Liver (tissue), 9 donors: ENCODE data around the gene MEN1. TPM values are rescaled to one million over a fixed set of nuclear protein-coding genes. Genes with fewer than 3 reads are reported as not detected.

Experiments used
- DNase-seq: peaks from one replicate; pipeline ENCODE4 v3.0.0-alpha.2; 2017; ENCODE audit warnings: low spot score
- H3K27ac ChIP-seq, 2 donors: one replicate each; pipeline ENCODE4 v1.7.0; 2013; ENCODE audit warnings: inconsistent platforms in 2 of 2, low read length in 2 of 2, control low read depth in 1 of 2, low read depth in 1 of 2, mild to moderate bottlenecking in 1 of 2
- H3K27me3 ChIP-seq, 4 donors: one replicate each; pipeline versions ENCODE4 v1.6.1 to v1.7.0; 2013; ENCODE audit warnings: low read length in 3 of 4, inconsistent platforms in 1 of 4, mild to moderate bottlenecking in 1 of 4, moderate library complexity in 1 of 4; ENCODE audit not compliant: control insufficient read depth in 4 of 4, insufficient read depth in 4 of 4
- H3K36me3 ChIP-seq, 4 donors: one replicate each; pipeline versions ENCODE4 v1.6.1 to v1.7.0; 2013; ENCODE audit warnings: low read length in 3 of 4, mild to moderate bottlenecking in 3 of 4, low read depth in 1 of 4, moderate library complexity in 1 of 4; ENCODE audit not compliant: control insufficient read depth in 4 of 4, insufficient read depth in 3 of 4
- H3K4me1 ChIP-seq, 4 donors: one replicate each; pipeline versions ENCODE4 v1.6.1 to v1.7.0; 2013; ENCODE audit warnings: low read length in 3 of 4, mild to moderate bottlenecking in 3 of 4, moderate library complexity in 1 of 4; ENCODE audit not compliant: control insufficient read depth in 4 of 4, insufficient read depth in 4 of 4
- H3K4me3 ChIP-seq, 3 donors: one replicate each; pipeline versions ENCODE4 v1.6.1 to v1.7.0; 2013; ENCODE audit warnings: low read length in 3 of 3, control low read depth in 1 of 3, low read depth in 1 of 3, mild to moderate bottlenecking in 1 of 3
- H3K9ac ChIP-seq, 2 donors: one replicate each; pipeline ENCODE4 v1.7.0; 2013; ENCODE audit warnings: low read length in 2 of 2, mild to moderate bottlenecking in 2 of 2, moderate library complexity in 2 of 2, control low read depth in 1 of 2, low read depth in 1 of 2
- H3K9me3 ChIP-seq, 4 donors: one replicate each; pipeline versions ENCODE4 v1.6.1 to v1.7.0; 2013; ENCODE audit warnings: low read length in 3 of 4; ENCODE audit not compliant: control insufficient read depth in 4 of 4
- EGR1 ChIP-seq, 2 donors: IDR thresholded peaks; 2 replicates each; pipeline ENCODE4 v1.6.1; 2016 to 2018; ENCODE audit warnings: antibody characterized with exemption in 2 of 2, low read depth in 2 of 2
- FOXA1 ChIP-seq: IDR thresholded peaks from 2 replicates; pipeline ENCODE4 v1.6.1; 2016; ENCODE audit warnings: antibody characterized with exemption
- FOXA2 ChIP-seq: IDR thresholded peaks from 2 replicates; pipeline ENCODE4 v1.6.1; 2016; ENCODE audit warnings: antibody characterized with exemption
- GABPA ChIP-seq, 2 donors: IDR thresholded peaks in 1 of 2; conservative IDR thresholded peaks in 1 of 2; 2 replicates each; pipeline ENCODE4 v1.6.1; 2016; ENCODE audit warnings: antibody characterized with exemption in 2 of 2, mild to moderate bottlenecking in 1 of 2, moderate library complexity in 1 of 2
- HNF4A ChIP-seq, 2 donors: conservative IDR thresholded peaks; 2 replicates each; pipeline ENCODE4 v1.6.1; 2016; ENCODE audit warnings: antibody characterized with exemption in 2 of 2, mild to moderate bottlenecking in 2 of 2
- HNF4G ChIP-seq: IDR thresholded peaks from 2 replicates; pipeline ENCODE4 v1.6.1; 2016; ENCODE audit warnings: antibody characterized with exemption
- JUND ChIP-seq, 2 donors: IDR thresholded peaks; 2 replicates each; pipeline ENCODE4 v1.6.1; 2016; ENCODE audit warnings: antibody characterized with exemption in 2 of 2
- NR2F2 ChIP-seq: IDR thresholded peaks from 2 replicates; pipeline ENCODE4 v1.6.1; 2016; ENCODE audit warnings: antibody characterized with exemption
- RXRA ChIP-seq, 2 donors: IDR thresholded peaks; 2 replicates each; pipeline ENCODE4 v1.6.1; 2017 to 2018; ENCODE audit warnings: antibody characterized with exemption in 2 of 2, mild to moderate bottlenecking in 1 of 2
- SP1 ChIP-seq: IDR thresholded peaks from 2 replicates; pipeline ENCODE4 v1.6.1; 2018; ENCODE audit warnings: antibody characterized with exemption, mild to moderate bottlenecking
- TAF1 ChIP-seq: conservative IDR thresholded peaks from 2 replicates; pipeline ENCODE4 v1.6.1; 2016; ENCODE audit warnings: antibody characterized with exemption, mild to moderate bottlenecking
- YY1 ChIP-seq: IDR thresholded peaks from 2 replicates; pipeline ENCODE4 v1.6.1; 2016; ENCODE audit warnings: antibody characterized with exemption, mild to moderate bottlenecking
- WGBS: extraction: QIAGEN DNeasy Blood & Tissue Kit; methylation state at CpG from one replicate; pipeline ENCODE4 v1.1.7; 2013; 5-methylcytosine and 5-hydroxymethylcytosine counted together
- polyA plus RNA-seq, 2 donors: library from polyadenylated mRNA; stranded (reverse) in 1 of 2; unstranded in 1 of 2; fragments of 200-250 nt in 1 of 2; fragments of >200 nt in 1 of 2; fragmentation: Nextera tagmentation in 1 of 2; extraction: Ambion mirVana in 1 of 2; gene quantifications; one replicate each; pipeline versions ENCODE4 v1.2.1 to v1.2.3, GENCODE V29; 2013 to 2015
- total RNA-seq, 2 donors: library from RNA; depleted of rRNA; stranded (reverse); fragments of >200 nt; gene quantifications; one replicate each; pipeline ENCODE4 v1.2.3, GENCODE V29; 2014
- TF ChIP-seq, protein P1 (sequence below): fragments of 150-350 bp; IDR thresholded peaks from 2 replicates; pipeline ENCODE4 v1.5.1; 2017; ENCODE audit warnings: improper control_type of control experiment, low read depth, low read length; ENCODE audit not compliant: missing input control
- TF ChIP-seq, protein P2 (sequence below): IDR thresholded peaks from 2 replicates; pipeline ENCODE4 v1.6.1; 2016; ENCODE audit warnings: antibody characterized with exemption, mild to moderate bottlenecking
- TF ChIP-seq, protein P3 (sequence below): IDR thresholded peaks from 2 replicates; pipeline ENCODE4 v1.6.1; 2016; ENCODE audit warnings: antibody characterized with exemption
- TF ChIP-seq, protein P4 (sequence below): IDR thresholded peaks from 2 replicates; pipeline ENCODE4 v1.6.1; 2016; ENCODE audit warnings: antibody characterized with exemption
- TF ChIP-seq, protein P5 (sequence below): IDR thresholded peaks from 2 replicates; pipeline ENCODE4 v1.6.1; 2016; ENCODE audit warnings: antibody characterized with exemption
- donor health status: healthy.
- donor health status: healthy.
- donor health status: healthy.
- donor health status: healthy.
- donor health status: healthy.

MEN1 gene
- total and polyA plus RNA-seq, 4 donors = 9.0 to 15.1 (median 13.4) TPM

DNA sequence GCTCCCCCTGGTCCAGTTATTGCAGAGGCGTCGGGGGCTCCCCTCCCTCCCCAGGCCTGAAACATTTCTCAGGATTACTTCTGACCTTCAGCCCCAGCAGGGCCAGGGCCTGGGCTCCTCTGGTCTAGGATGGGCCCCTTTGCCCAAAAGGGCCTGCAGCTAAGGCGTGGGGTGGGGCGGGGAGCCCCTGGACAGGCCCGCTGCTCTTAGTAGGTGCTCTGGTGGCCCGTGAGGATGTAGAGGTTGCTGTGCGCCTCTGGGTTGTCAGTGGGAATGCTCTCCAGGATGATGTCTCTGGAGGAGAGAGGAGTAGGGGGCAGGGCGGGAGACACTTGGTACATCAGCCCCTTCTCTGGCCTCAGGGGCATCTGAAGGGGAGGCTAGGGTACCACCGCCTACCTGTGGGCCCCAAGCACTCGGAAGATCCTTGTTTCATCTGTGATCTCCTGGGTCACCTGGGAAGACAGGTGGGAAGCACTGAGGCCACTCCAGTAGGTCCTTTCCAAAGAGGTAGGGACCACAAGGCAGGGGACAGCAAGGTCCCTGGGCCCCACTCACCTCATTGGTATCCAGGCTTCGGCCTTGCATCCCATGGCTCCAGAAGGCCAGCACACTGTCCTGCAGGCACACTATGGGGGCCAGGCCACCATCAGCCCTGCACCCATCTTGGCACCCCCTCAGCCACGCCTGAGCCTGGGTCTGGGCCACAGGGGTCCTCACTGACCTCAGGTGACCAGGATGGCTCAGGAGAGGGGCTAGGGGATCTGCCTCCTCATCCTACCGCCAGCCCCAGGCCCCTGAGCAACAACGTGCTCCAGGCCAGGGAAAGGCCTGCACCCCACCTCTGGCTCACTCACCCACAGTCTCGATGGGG lies 20.8 kb downstream of the MEN1 start:
- TF ChIP-seq HNF4A (conservative IDR thresholded peaks at IDR 0.05) = no peak
- no peak for TF ChIP-seq JUND (IDR thresholded peaks at IDR 0.05)
- TF ChIP-seq FOXA2 = no peak
- TF ChIP-seq, protein P1, sequence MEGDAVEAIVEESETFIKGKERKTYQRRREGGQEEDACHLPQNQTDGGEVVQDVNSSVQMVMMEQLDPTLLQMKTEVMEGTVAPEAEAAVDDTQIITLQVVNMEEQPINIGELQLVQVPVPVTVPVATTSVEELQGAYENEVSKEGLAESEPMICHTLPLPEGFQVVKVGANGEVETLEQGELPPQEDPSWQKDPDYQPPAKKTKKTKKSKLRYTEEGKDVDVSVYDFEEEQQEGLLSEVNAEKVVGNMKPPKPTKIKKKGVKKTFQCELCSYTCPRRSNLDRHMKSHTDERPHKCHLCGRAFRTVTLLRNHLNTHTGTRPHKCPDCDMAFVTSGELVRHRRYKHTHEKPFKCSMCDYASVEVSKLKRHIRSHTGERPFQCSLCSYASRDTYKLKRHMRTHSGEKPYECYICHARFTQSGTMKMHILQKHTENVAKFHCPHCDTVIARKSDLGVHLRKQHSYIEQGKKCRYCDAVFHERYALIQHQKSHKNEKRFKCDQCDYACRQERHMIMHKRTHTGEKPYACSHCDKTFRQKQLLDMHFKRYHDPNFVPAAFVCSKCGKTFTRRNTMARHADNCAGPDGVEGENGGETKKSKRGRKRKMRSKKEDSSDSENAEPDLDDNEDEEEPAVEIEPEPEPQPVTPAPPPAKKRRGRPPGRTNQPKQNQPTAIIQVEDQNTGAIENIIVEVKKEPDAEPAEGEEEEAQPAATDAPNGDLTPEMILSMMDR = no peak
- TF ChIP-seq HNF4G = no peak
- no peak for TF ChIP-seq NR2F2
- no peak for TF ChIP-seq SP1
- TF ChIP-seq, protein P2, sequence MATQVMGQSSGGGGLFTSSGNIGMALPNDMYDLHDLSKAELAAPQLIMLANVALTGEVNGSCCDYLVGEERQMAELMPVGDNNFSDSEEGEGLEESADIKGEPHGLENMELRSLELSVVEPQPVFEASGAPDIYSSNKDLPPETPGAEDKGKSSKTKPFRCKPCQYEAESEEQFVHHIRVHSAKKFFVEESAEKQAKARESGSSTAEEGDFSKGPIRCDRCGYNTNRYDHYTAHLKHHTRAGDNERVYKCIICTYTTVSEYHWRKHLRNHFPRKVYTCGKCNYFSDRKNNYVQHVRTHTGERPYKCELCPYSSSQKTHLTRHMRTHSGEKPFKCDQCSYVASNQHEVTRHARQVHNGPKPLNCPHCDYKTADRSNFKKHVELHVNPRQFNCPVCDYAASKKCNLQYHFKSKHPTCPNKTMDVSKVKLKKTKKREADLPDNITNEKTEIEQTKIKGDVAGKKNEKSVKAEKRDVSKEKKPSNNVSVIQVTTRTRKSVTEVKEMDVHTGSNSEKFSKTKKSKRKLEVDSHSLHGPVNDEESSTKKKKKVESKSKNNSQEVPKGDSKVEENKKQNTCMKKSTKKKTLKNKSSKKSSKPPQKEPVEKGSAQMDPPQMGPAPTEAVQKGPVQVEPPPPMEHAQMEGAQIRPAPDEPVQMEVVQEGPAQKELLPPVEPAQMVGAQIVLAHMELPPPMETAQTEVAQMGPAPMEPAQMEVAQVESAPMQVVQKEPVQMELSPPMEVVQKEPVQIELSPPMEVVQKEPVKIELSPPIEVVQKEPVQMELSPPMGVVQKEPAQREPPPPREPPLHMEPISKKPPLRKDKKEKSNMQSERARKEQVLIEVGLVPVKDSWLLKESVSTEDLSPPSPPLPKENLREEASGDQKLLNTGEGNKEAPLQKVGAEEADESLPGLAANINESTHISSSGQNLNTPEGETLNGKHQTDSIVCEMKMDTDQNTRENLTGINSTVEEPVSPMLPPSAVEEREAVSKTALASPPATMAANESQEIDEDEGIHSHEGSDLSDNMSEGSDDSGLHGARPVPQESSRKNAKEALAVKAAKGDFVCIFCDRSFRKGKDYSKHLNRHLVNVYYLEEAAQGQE = no peak
- no peak for TF ChIP-seq TAF1
- no peak for TF ChIP-seq GABPA (IDR thresholded peaks at IDR 0.05 in 1 of 2, conservative IDR thresholded peaks at IDR 0.05 in 1 of 2)
- TF ChIP-seq, protein P3, sequence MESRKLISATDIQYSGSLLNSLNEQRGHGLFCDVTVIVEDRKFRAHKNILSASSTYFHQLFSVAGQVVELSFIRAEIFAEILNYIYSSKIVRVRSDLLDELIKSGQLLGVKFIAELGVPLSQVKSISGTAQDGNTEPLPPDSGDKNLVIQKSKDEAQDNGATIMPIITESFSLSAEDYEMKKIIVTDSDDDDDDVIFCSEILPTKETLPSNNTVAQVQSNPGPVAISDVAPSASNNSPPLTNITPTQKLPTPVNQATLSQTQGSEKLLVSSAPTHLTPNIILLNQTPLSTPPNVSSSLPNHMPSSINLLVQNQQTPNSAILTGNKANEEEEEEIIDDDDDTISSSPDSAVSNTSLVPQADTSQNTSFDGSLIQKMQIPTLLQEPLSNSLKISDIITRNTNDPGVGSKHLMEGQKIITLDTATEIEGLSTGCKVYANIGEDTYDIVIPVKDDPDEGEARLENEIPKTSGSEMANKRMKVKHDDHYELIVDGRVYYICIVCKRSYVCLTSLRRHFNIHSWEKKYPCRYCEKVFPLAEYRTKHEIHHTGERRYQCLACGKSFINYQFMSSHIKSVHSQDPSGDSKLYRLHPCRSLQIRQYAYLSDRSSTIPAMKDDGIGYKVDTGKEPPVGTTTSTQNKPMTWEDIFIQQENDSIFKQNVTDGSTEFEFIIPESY = no peak
- TF ChIP-seq, protein P4, sequence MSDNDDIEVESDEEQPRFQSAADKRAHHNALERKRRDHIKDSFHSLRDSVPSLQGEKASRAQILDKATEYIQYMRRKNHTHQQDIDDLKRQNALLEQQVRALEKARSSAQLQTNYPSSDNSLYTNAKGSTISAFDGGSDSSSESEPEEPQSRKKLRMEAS = no peak
- TF ChIP-seq YY1 = no peak
- no peak for TF ChIP-seq EGR1 (IDR thresholded peaks at IDR 0.05; ENCODE audit: low read depth in 2 of 2)
- no peak for TF ChIP-seq FOXA1
- TF ChIP-seq, protein P5, sequence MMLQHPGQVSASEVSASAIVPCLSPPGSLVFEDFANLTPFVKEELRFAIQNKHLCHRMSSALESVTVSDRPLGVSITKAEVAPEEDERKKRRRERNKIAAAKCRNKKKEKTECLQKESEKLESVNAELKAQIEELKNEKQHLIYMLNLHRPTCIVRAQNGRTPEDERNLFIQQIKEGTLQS = no peak
- no peak for TF ChIP-seq RXRA (IDR thresholded peaks at IDR 0.05)
- no peak overlapping the region for H3K9ac ChIP-seq
- no peak overlapping the region for H3K27ac ChIP-seq
- no peak for DNase-seq
- WGBS = 91% methylated on average over 15 of the region's 15 CpGs
- H3K4me3 ChIP-seq = no peak overlapping the region
- no peaks in the 10 kb centered on the region for H3K9me3 ChIP-seq
- H3K36me3 ChIP-seq = peaks cover 0 to 6% (median 1%) of the 10 kb centered on the region in 4 donors
- H3K4me1 ChIP-seq = peaks cover 0 to 5% (median 2%) of the 10 kb centered on the region in 4 donors
- no peaks in the 10 kb centered on the region for H3K27me3 ChIP-seq
